ENCODE results near the gene SMC4. TPM values are rescaled to one million over a fixed set of nuclear protein-coding genes. Genes with fewer than 3 reads are reported as not detected.
A peak's percentile ranks its signal among the peaks of the same experiment; 100 is the strongest.
"Not testable (repeated sequence)": the region's sequence is repeated elsewhere in the genome, so short reads cannot be mapped to it uniquely, and the experiment has no call there.

The SMC4 gene
- total RNA-seq (10 to 100 TPM; 46.6 to 56.6 TPM), polyA plus RNA-seq (ENCODE audit: insufficient read length in 2 of 2) (10 to 100 TPM; 29.1 to 41.8 TPM)
- long read RNA-seq, donor 1, partial matches to known transcripts = 13 of 13 reads
- long read RNA-seq, donor 1, other reads (novel, unspliced or antisense) = 0 of 13 reads
- long read RNA-seq, donor 2, partial matches to known transcripts = 0 of 1 reads
- long read RNA-seq, donor 2, other reads (novel, unspliced or antisense) = 0 of 1 reads
- long read RNA-seq, donor 3, partial matches to known transcripts = 0 of 1 reads
- long read RNA-seq, donor 3, other reads (novel, unspliced or antisense) = 0 of 1 reads
- long read RNA-seq, donor 4, full-length matches to known transcripts = 13 of 43 reads
- long read RNA-seq, donor 4, partial matches to known transcripts = 30 of 43 reads
- long read RNA-seq, donor 4, other reads (novel, unspliced or antisense) = 0 of 43 reads

- DNase-seq (ENCODE audit: low read depth in 4 of 6, low spot score in 6 of 6) = peak; percentile 93 to 99 (median 96)
These were observed at the start of gene SMC4, which contains the start of gene IFT80 for GRCh38 chr3:160399125-160400029. Gene SMC4, plus strand, starts transcription at chr3:160399650. Its CDS starts 1,177 bp downstream, at chr3:160400827. Gene IFT80, minus strand, starts transcription at chr3:160399225. Its CDS starts 14,625 bp downstream, at chr3:160384600.

GRCh38 chr3:160355826-160356225 is 43.6 kb upstream of the SMC4 start:
- peaks cover 6% of the 10 kb centered on the region for H3K36me3 ChIP-seq (ENCODE audit: control insufficient read depth, insufficient read depth, low read length)
- no CpG with 5 or more reads among the region's 4 CpGs for WGBS (ENCODE audit: insufficient coverage)
- no peaks in the 10 kb centered on the region for H3K9me3 ChIP-seq (ENCODE audit: control insufficient read depth, insufficient read depth, low read length)
- H3K27me3 ChIP-seq (ENCODE audit: control insufficient read depth, insufficient read depth, low read length) = no peaks in the 10 kb centered on the region
- H3K27ac ChIP-seq (ENCODE audit: low read depth, low read length) = no peak overlapping the region
- peak in 1 of 6 donors; percentile 8 for DNase-seq (ENCODE audit: low read depth in 4 of 6, low spot score in 6 of 6)
- H3K4me1 ChIP-seq (ENCODE audit: control insufficient read depth, insufficient read depth, low read length) = no peaks in the 10 kb centered on the region
- H3K4me3 ChIP-seq (ENCODE audit: low read depth, low read length) = no peak overlapping the region

More at GRCh38 chr3:160399125-160400029, at the start of gene SMC4, which contains the start of gene IFT80:
- H3K4me3 ChIP-seq (ENCODE audit: low read depth, low read length) = peak within 1 kb of the TSS; percentile 81
- H3K36me3 ChIP-seq (ENCODE audit: control insufficient read depth, insufficient read depth, low read length) = no peaks in the 10 kb centered on the region
- H3K27me3 ChIP-seq (ENCODE audit: control insufficient read depth, insufficient read depth, low read length) = no peaks in the 10 kb centered on the region
- H3K9me3 ChIP-seq (ENCODE audit: control insufficient read depth, insufficient read depth, low read length) = no peaks in the 10 kb centered on the region
- peaks cover 6% of the 10 kb centered on the region for H3K4me1 ChIP-seq (ENCODE audit: control insufficient read depth, insufficient read depth, low read length)
- H3K27ac ChIP-seq (ENCODE audit: low read depth, low read length) = peak within 1 kb of the TSS; percentile 97
- WGBS (ENCODE audit: insufficient coverage) = under 1% methylated on average over 54 of the region's 63 CpGs

GRCh38 chr3:160362896-160363295 is 36.6 kb upstream of the SMC4 start:
- not testable (repeated sequence) for DNase-seq (ENCODE audit: low read depth in 4 of 6, low spot score in 6 of 6); H3K36me3 ChIP-seq (ENCODE audit: control insufficient read depth, insufficient read depth, low read length); H3K27me3 ChIP-seq (ENCODE audit: control insufficient read depth, insufficient read depth, low read length); H3K27ac ChIP-seq (ENCODE audit: low read depth, low read length); H3K9me3 ChIP-seq (ENCODE audit: control insufficient read depth, insufficient read depth, low read length); H3K4me1 ChIP-seq (ENCODE audit: control insufficient read depth, insufficient read depth, low read length); H3K4me3 ChIP-seq (ENCODE audit: low read depth, low read length)
- no CpG with 5 or more reads among the region's 2 CpGs for WGBS (ENCODE audit: insufficient coverage)

GRCh38 chr3:160365869-160366522 is 33.5 kb upstream of the SMC4 start:
- H3K27ac ChIP-seq (ENCODE audit: low read depth, low read length) = no peak overlapping the region
- no CpG with 5 or more reads among the region's 1 CpG for WGBS (ENCODE audit: insufficient coverage)

GRCh38 chr3:160368804-160369203 is 30.6 kb upstream of the SMC4 start:
- H3K27ac ChIP-seq (ENCODE audit: low read depth, low read length) = no peak overlapping the region
- no peak for DNase-seq (ENCODE audit: low read depth in 4 of 6, low spot score in 6 of 6)
- peaks cover 6% of the 10 kb centered on the region for H3K36me3 ChIP-seq (ENCODE audit: control insufficient read depth, insufficient read depth, low read length)
- WGBS (ENCODE audit: insufficient coverage) = no CpG with 5 or more reads among the region's 2 CpGs
- H3K27me3 ChIP-seq (ENCODE audit: control insufficient read depth, insufficient read depth, low read length) = no peaks in the 10 kb centered on the region
- H3K4me1 ChIP-seq (ENCODE audit: control insufficient read depth, insufficient read depth, low read length) = no peaks in the 10 kb centered on the region
- H3K4me3 ChIP-seq (ENCODE audit: low read depth, low read length) = no peak overlapping the region
- H3K9me3 ChIP-seq (ENCODE audit: control insufficient read depth, insufficient read depth, low read length) = no peaks in the 10 kb centered on the region

More at GRCh38 chr3:160365869-160366522, 33.5 kb upstream of the SMC4 start:
- Histone ChIP-seq H3K27me3 (ENCODE audit: control insufficient read depth, insufficient read depth, low read length) (no peaks in the 10 kb centered on the region), H3K9me3 (ENCODE audit: control insufficient read depth, insufficient read depth, low read length) (no peaks in the 10 kb centered on the region), H3K4me3 (ENCODE audit: low read depth, low read length) (no peak overlapping the region), H3K36me3 (ENCODE audit: control insufficient read depth, insufficient read depth, low read length) (peaks cover under 1% of the 10 kb centered on the region), H3K4me1 (ENCODE audit: control insufficient read depth, insufficient read depth, low read length) (no peaks in the 10 kb centered on the region)
- no peak for DNase-seq (ENCODE audit: low read depth in 4 of 6, low spot score in 6 of 6)

- WGBS (ENCODE audit: insufficient coverage) = no CpG with 5 or more reads among the region's 1 CpG
- Histone ChIP-seq H3K4me3 (ENCODE audit: low read depth, low read length) (no peak overlapping the region), H3K36me3 (ENCODE audit: control insufficient read depth, insufficient read depth, low read length) (peaks cover 11% of the 10 kb centered on the region), H3K4me1 (ENCODE audit: control insufficient read depth, insufficient read depth, low read length) (no peaks in the 10 kb centered on the region), H3K27ac (ENCODE audit: low read depth, low read length) (no peak overlapping the region), H3K9me3 (ENCODE audit: control insufficient read depth, insufficient read depth, low read length) (no peaks in the 10 kb centered on the region), H3K27me3 (ENCODE audit: control insufficient read depth, insufficient read depth, low read length) (no peaks in the 10 kb centered on the region)
- DNase-seq (ENCODE audit: low read depth in 4 of 6, low spot score in 6 of 6) = no peak
These were observed 29.7 kb upstream of the SMC4 start for GRCh38 chr3:160369784-160370183.

GRCh38 chr3:160370987-160371857 is 28.2 kb upstream of the SMC4 start:
- no peak overlapping the region for H3K4me3 ChIP-seq (ENCODE audit: low read depth, low read length)
- no peak for DNase-seq (ENCODE audit: low read depth in 4 of 6, low spot score in 6 of 6)
- H3K4me1 ChIP-seq (ENCODE audit: control insufficient read depth, insufficient read depth, low read length) = no peaks in the 10 kb centered on the region
- H3K27ac ChIP-seq (ENCODE audit: low read depth, low read length) = no peak overlapping the region
- H3K9me3 ChIP-seq (ENCODE audit: control insufficient read depth, insufficient read depth, low read length) = no peaks in the 10 kb centered on the region
- H3K27me3 ChIP-seq (ENCODE audit: control insufficient read depth, insufficient read depth, low read length) = no peaks in the 10 kb centered on the region
- H3K36me3 ChIP-seq (ENCODE audit: control insufficient read depth, insufficient read depth, low read length) = peaks cover 11% of the 10 kb centered on the region
- WGBS (ENCODE audit: insufficient coverage) = 97% methylated on average over 6 of the region's 6 CpGs

- no peak overlapping the region for H3K27ac ChIP-seq (ENCODE audit: low read depth, low read length)
- H3K4me3 ChIP-seq (ENCODE audit: low read depth, low read length) = no peak overlapping the region
- H3K36me3 ChIP-seq (ENCODE audit: control insufficient read depth, insufficient read depth, low read length) = peaks cover 11% of the 10 kb centered on the region
- H3K27me3 ChIP-seq (ENCODE audit: control insufficient read depth, insufficient read depth, low read length) = no peaks in the 10 kb centered on the region
- no peaks in the 10 kb centered on the region for H3K9me3 ChIP-seq (ENCODE audit: control insufficient read depth, insufficient read depth, low read length)
- DNase-seq (ENCODE audit: low read depth in 4 of 6, low spot score in 6 of 6) = no peak
- H3K4me1 ChIP-seq (ENCODE audit: control insufficient read depth, insufficient read depth, low read length) = no peaks in the 10 kb centered on the region
These were observed 26.7 kb upstream of the SMC4 start for GRCh38 chr3:160372780-160373179.
